Breast epithelium (tissue), 3 donors: ENCODE measurements around the gene AK5. TPM values are rescaled to one million over a fixed set of nuclear protein-coding genes. Genes with fewer than 3 reads are reported as not detected.

Experiments
- total RNA-seq, 3 donors: library from RNA; depleted of rRNA; stranded (reverse); fragments of >200 nt; gene quantifications; one replicate each; pipeline ENCODE4 v1.1.0, GENCODE V29; 2016

Gene AK5
- total RNA-seq, 3 donors from 2014 or later = under 0.01 to 111 (median 30.8) TPM

Other genes starting within 250 kb of the AK5 start
- 10 to 100 TPM; 18.9 to 35.6 (median 22.6) TPM for gene PIGK, start 62.6 kb upstream of the AK5 start, total RNA-seq